ENCODE results near the gene RBP3. TPM values are rescaled to one million over a fixed set of nuclear protein-coding genes. Genes with fewer than 3 reads are reported as not detected.

The RBP3 gene
- total RNA-seq, 1 donor from 2014 or later: not detected

GRCh38 chr10:47351899-47352815 is 4.0 kb downstream of the RBP3 start:
- H3K4me3 ChIP-seq (ENCODE audit: low read depth, low read length): no peak overlapping the region
- TF ChIP-seq CTCF (IDR thresholded peaks at IDR 0.05; ENCODE audit: insufficient read depth, low read length, poor library complexity, severe bottlenecking): no peak
- no peaks in the 10 kb centered on the region for H3K27me3 ChIP-seq (ENCODE audit: control insufficient read depth, insufficient read depth, low read length)
- no peaks in the 10 kb centered on the region for H3K36me3 ChIP-seq (ENCODE audit: control insufficient read depth, insufficient read depth, low read length)
- DNase-seq (ENCODE audit: low read depth): no peak

GRCh38 chr10:47353351-47353750 is 5.2 kb downstream of the RBP3 start:
- H3K4me3 ChIP-seq (ENCODE audit: low read depth, low read length): no peak overlapping the region
- no peak for DNase-seq (ENCODE audit: low read depth)
- no peaks in the 10 kb centered on the region for H3K27me3 ChIP-seq (ENCODE audit: control insufficient read depth, insufficient read depth, low read length)
- no peaks in the 10 kb centered on the region for H3K36me3 ChIP-seq (ENCODE audit: control insufficient read depth, insufficient read depth, low read length)
- TF ChIP-seq CTCF (IDR thresholded peaks at IDR 0.05; ENCODE audit: insufficient read depth, low read length, poor library complexity, severe bottlenecking): no peak

GRCh38 chr10:47354165-47354564 is 6.0 kb downstream of the RBP3 start:
- Histone ChIP-seq H3K4me3 (ENCODE audit: low read depth, low read length) (no peak overlapping the region), H3K27me3 (ENCODE audit: control insufficient read depth, insufficient read depth, low read length) (no peaks in the 10 kb centered on the region), H3K36me3 (ENCODE audit: control insufficient read depth, insufficient read depth, low read length) (no peaks in the 10 kb centered on the region)
- peak; percentile 29 for TF ChIP-seq CTCF (IDR thresholded peaks at IDR 0.05; ENCODE audit: insufficient read depth, low read length, poor library complexity, severe bottlenecking)
- DNase-seq (ENCODE audit: low read depth): no peak

GRCh38 chr10:47354900-47355299 is 6.7 kb downstream of the RBP3 start:
- Histone ChIP-seq H3K36me3 (ENCODE audit: control insufficient read depth, insufficient read depth, low read length) (no peaks in the 10 kb centered on the region), H3K27me3 (ENCODE audit: control insufficient read depth, insufficient read depth, low read length) (no peaks in the 10 kb centered on the region), H3K4me3 (ENCODE audit: low read depth, low read length) (no peak overlapping the region)
- no peak for DNase-seq (ENCODE audit: low read depth)
- no peak for TF ChIP-seq CTCF (IDR thresholded peaks at IDR 0.05; ENCODE audit: insufficient read depth, low read length, poor library complexity, severe bottlenecking)

- H3K36me3 ChIP-seq (ENCODE audit: control insufficient read depth, insufficient read depth, low read length): no peaks in the 10 kb centered on the region
- TF ChIP-seq CTCF (IDR thresholded peaks at IDR 0.05; ENCODE audit: insufficient read depth, low read length, poor library complexity, severe bottlenecking): no peak
- no peak overlapping the region for H3K4me3 ChIP-seq (ENCODE audit: low read depth, low read length)
- no peaks in the 10 kb centered on the region for H3K27me3 ChIP-seq (ENCODE audit: control insufficient read depth, insufficient read depth, low read length)
- DNase-seq (ENCODE audit: low read depth): no peak
Measured at GRCh38 chr10:47356708-47357107, 8.5 kb downstream of the RBP3 start.

Measured in kidney epithelial cell (primary cell).